ENCODE results near the gene ASIC1. TPM values are rescaled to one million over a fixed set of nuclear protein-coding genes. Genes with fewer than 3 reads are reported as not detected.
A peak's percentile ranks its signal among the peaks of the same experiment; 100 is the strongest.
"Not testable (repeated sequence)": the region's sequence is repeated elsewhere in the genome, so short reads cannot be mapped to it uniquely, and the experiment has no call there.

Gene ASIC1
- total RNA-seq, 1 donor from 2014 or later, result 451 TPM

GRCh38 chr12:50022903-50023302, 34.5 kb upstream of the ASIC1 start:
- Mint-ChIP-seq H3K36me3 (ENCODE audit: unreplicated experiment) (no peaks in the 10 kb centered on the region), H3K4me1 (ENCODE audit: low read depth, unreplicated experiment) (peaks cover 25% of the 10 kb centered on the region), H3K27me3 (ENCODE audit: unreplicated experiment) (peaks cover 8% of the 10 kb centered on the region), H3K4me3 (ENCODE audit: unreplicated experiment) (no peak overlapping the region), H3K27ac (ENCODE audit: unreplicated experiment) (no peak overlapping the region), H3K9me3 (ENCODE audit: unreplicated experiment) (no peaks in the 10 kb centered on the region)
- TF ChIP-seq, protein P1, sequence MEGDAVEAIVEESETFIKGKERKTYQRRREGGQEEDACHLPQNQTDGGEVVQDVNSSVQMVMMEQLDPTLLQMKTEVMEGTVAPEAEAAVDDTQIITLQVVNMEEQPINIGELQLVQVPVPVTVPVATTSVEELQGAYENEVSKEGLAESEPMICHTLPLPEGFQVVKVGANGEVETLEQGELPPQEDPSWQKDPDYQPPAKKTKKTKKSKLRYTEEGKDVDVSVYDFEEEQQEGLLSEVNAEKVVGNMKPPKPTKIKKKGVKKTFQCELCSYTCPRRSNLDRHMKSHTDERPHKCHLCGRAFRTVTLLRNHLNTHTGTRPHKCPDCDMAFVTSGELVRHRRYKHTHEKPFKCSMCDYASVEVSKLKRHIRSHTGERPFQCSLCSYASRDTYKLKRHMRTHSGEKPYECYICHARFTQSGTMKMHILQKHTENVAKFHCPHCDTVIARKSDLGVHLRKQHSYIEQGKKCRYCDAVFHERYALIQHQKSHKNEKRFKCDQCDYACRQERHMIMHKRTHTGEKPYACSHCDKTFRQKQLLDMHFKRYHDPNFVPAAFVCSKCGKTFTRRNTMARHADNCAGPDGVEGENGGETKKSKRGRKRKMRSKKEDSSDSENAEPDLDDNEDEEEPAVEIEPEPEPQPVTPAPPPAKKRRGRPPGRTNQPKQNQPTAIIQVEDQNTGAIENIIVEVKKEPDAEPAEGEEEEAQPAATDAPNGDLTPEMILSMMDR (IDR thresholded peaks at IDR 0.05; ENCODE audit: partially characterized antibody, unreplicated experiment), result no peak
- no peak for DNase-seq

- DNase-seq, result no peak
- H3K27me3 Mint-ChIP-seq (ENCODE audit: unreplicated experiment), result peaks cover 8% of the 10 kb centered on the region
- TF ChIP-seq, protein P1 (IDR thresholded peaks at IDR 0.05; ENCODE audit: partially characterized antibody, unreplicated experiment), result no peak
- H3K4me3 Mint-ChIP-seq (ENCODE audit: unreplicated experiment), result peak overlapping the region; percentile 100
- no peaks in the 10 kb centered on the region for H3K9me3 Mint-ChIP-seq (ENCODE audit: unreplicated experiment)
- H3K36me3 Mint-ChIP-seq (ENCODE audit: unreplicated experiment), result no peaks in the 10 kb centered on the region
- H3K4me1 Mint-ChIP-seq (ENCODE audit: low read depth, unreplicated experiment), result peaks cover 19% of the 10 kb centered on the region
- H3K27ac Mint-ChIP-seq (ENCODE audit: unreplicated experiment), result no peak overlapping the region
These were observed 33.2 kb upstream of the ASIC1 start for GRCh38 chr12:50024227-50024626.

GRCh38 chr12:50024805-50025186, 32.6 kb upstream of the ASIC1 start:
- TF ChIP-seq, protein P1 (IDR thresholded peaks at IDR 0.05; ENCODE audit: partially characterized antibody, unreplicated experiment), result no peak
- DNase-seq, result no peak
- H3K4me3 Mint-ChIP-seq (ENCODE audit: unreplicated experiment), result peak overlapping the region; percentile 100
- H3K4me1 Mint-ChIP-seq (ENCODE audit: low read depth, unreplicated experiment), result peaks cover 18% of the 10 kb centered on the region
- no peaks in the 10 kb centered on the region for H3K9me3 Mint-ChIP-seq (ENCODE audit: unreplicated experiment)
- peaks cover 8% of the 10 kb centered on the region for H3K27me3 Mint-ChIP-seq (ENCODE audit: unreplicated experiment)
- no peaks in the 10 kb centered on the region for H3K36me3 Mint-ChIP-seq (ENCODE audit: unreplicated experiment)
- peak overlapping the region; percentile 23 for H3K27ac Mint-ChIP-seq (ENCODE audit: unreplicated experiment)

- Mint-ChIP-seq H3K27ac (ENCODE audit: unreplicated experiment) (peak within 1 kb of the TSS; percentile 84), H3K4me1 (ENCODE audit: low read depth, unreplicated experiment) (peaks cover 18% of the 10 kb centered on the region), H3K27me3 (ENCODE audit: unreplicated experiment) (peaks cover 8% of the 10 kb centered on the region), H3K4me3 (ENCODE audit: unreplicated experiment) (peak within 1 kb of the TSS; percentile 100), H3K36me3 (ENCODE audit: unreplicated experiment) (no peaks in the 10 kb centered on the region), H3K9me3 (ENCODE audit: unreplicated experiment) (no peaks in the 10 kb centered on the region)
- TF ChIP-seq, protein P1 (IDR thresholded peaks at IDR 0.05; ENCODE audit: partially characterized antibody, unreplicated experiment), result no peak
- peak; percentile 92 for DNase-seq
These were observed 32.0 kb upstream of the ASIC1 start, which contains the start of gene RACGAP1 for GRCh38 chr12:50025187-50026059. TSS of gene RACGAP1 (minus strand) at chr12:50025494. CDS start at chr12:50016715, 8,779 bp downstream.

DNA sequence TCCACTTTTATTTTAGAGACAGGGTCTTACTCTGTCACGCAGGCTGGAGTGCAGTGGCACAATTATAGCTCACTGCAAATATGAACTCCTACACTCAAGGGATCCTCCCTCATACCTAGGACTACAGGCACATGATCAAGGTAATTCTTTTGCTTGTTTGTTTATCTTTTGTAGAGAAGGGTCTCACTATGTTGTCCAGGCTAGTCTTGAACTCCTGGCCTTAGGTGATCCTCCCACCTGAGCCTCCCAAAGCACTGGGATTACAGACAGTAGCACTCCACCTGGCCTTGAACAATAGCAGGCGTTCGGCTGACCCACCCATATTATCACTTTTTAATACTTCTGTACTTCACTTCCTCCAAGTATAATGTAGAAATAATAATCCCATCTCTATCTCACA, 30.7 kb upstream of the ASIC1 start:
- no peak overlapping the region for H3K27ac Mint-ChIP-seq (ENCODE audit: unreplicated experiment)
- DNase-seq, result no peak
- H3K27me3 Mint-ChIP-seq (ENCODE audit: unreplicated experiment), result peaks cover 6% of the 10 kb centered on the region
- TF ChIP-seq, protein P1 (IDR thresholded peaks at IDR 0.05; ENCODE audit: partially characterized antibody, unreplicated experiment), result no peak
- H3K4me1 Mint-ChIP-seq (ENCODE audit: low read depth, unreplicated experiment), result peaks cover 9% of the 10 kb centered on the region
- H3K36me3 Mint-ChIP-seq (ENCODE audit: unreplicated experiment), result no peaks in the 10 kb centered on the region
- no peaks in the 10 kb centered on the region for H3K9me3 Mint-ChIP-seq (ENCODE audit: unreplicated experiment)
- H3K4me3 Mint-ChIP-seq (ENCODE audit: unreplicated experiment), result no peak overlapping the region

- H3K4me1 Mint-ChIP-seq (ENCODE audit: low read depth, unreplicated experiment); H3K27ac Mint-ChIP-seq (ENCODE audit: unreplicated experiment); H3K4me3 Mint-ChIP-seq (ENCODE audit: unreplicated experiment); H3K27me3 Mint-ChIP-seq (ENCODE audit: unreplicated experiment); DNase-seq; H3K9me3 Mint-ChIP-seq (ENCODE audit: unreplicated experiment); H3K36me3 Mint-ChIP-seq (ENCODE audit: unreplicated experiment): not testable (repeated sequence)
These were observed 26.9 kb upstream of the ASIC1 start for GRCh38 chr12:50030449-50030848.

All from glutamatergic neuron (in vitro differentiated cells).